ENCODE measurements around the gene AKAP5.

The AKAP5 gene

DNA sequence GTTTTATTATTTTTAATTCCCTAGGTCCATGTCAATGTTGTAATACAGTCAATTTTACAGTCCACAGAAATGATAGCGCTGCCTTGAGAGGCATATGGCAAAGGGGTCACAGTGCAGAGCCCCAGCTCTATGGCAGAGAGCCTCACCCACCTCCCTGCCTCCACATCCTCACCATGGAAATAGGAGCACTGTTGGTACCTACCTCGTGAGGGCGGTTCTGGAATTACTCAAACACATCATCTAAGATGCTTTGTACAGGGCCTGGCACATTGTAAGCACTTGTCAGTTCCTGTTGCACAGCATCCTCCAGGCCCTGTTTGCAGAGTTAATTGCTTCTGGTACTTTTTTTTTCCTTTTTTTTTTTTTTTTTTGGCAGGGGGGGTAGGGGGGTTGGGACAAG is 4.1 kb upstream of the AKAP5 start:
- DNase-seq = no peak

- DNase-seq = no peak
Measured at GRCh38 chr14:64463195-64463594, 2.1 kb upstream of the AKAP5 start.

GRCh38 chr14:64463873-64464272 is 1.4 kb upstream of the AKAP5 start:
- no peak for DNase-seq

GRCh38 chr14:64464651-64465050 is 648 bp upstream of the AKAP5 start:
- no peak for DNase-seq

- DNase-seq = no peak
Measured at GRCh38 chr14:64465831-64466554, 694 bp downstream of the AKAP5 start.

GRCh38 chr14:64467101-64467500 is 1.8 kb downstream of the AKAP5 start:
- no peak for DNase-seq

- DNase-seq = no peak
Measured at GRCh38 chr14:64467566-64467965, 2.3 kb downstream of the AKAP5 start.

DNA sequence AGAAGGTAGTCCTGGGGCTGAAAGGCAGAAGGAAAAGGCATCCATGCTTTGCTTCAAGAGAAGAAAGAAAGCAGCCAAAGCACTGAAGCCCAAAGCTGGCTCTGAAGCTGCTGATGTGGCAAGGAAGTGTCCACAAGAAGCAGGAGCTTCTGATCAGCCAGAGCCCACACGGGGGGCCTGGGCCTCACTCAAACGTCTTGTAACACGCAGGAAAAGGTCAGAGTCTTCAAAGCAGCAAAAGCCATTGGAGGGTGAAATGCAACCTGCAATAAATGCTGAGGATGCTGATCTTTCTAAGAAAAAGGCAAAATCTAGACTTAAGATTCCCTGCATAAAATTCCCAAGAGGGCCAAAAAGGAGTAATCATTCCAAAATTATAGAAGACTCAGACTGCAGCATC is 3.2 kb downstream of the AKAP5 start:
- no peak for DNase-seq

- no peak for DNase-seq
Measured at GRCh38 chr14:64474041-64474440, 8.7 kb downstream of the AKAP5 start.

GRCh38 chr14:64474698-64475097 is 9.4 kb downstream of the AKAP5 start:
- DNase-seq = no peak

- DNase-seq = no peak
Measured at GRCh38 chr14:64475585-64476273, 10.4 kb downstream of the AKAP5 start.

DNA sequence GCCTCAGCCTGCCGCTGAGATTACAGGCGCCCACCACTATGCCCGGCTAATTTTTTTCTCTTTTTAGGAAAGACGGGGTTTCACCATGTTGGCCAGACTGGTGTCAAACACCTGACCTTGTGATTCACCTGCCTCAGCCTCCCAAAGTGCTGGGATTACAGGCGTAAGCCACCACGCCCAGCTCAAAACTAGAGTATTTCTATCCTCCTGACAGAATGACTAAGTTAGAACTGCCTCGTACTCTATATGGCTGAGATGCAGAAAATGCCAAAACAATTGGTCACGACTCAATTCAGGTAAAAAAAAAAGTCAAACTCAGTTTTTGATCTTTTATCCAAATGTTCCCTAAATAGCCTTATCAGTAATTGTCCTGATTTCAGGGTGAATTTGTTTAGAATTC is 11.1 kb downstream of the AKAP5 start:
- no peak for DNase-seq

GRCh38 chr14:64478634-64479250 is 13.4 kb downstream of the AKAP5 start:
- DNase-seq = no peak

GRCh38 chr14:64488590-64489099 is 23.3 kb downstream of the AKAP5 start:
- DNase-seq = no peak

- DNase-seq = no peak
Measured at GRCh38 chr14:64491637-64492036, 26.3 kb downstream of the AKAP5 start.

DNA sequence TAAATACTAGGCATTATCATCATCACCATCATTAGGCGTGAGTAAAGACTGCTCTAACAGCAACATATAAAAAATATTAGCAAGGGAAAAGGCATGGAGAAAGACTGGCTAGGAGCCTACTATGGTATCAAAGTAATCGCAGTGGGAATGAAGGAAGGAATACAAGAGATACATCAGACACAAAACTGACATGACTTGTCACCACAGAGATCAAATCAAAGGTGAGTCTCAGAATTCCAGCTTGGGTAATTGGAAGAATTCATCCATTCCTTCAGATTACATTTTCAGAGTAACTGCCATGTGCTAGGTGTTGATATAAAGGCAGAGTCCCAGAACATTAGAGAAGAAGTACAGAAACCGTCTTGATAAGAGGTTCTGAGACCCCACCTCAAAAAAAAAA is 28.2 kb downstream of the AKAP5 start:
- DNase-seq = no peak

- DNase-seq = no peak
Measured at GRCh38 chr14:64495252-64495651, 30.0 kb downstream of the AKAP5 start.

DNA sequence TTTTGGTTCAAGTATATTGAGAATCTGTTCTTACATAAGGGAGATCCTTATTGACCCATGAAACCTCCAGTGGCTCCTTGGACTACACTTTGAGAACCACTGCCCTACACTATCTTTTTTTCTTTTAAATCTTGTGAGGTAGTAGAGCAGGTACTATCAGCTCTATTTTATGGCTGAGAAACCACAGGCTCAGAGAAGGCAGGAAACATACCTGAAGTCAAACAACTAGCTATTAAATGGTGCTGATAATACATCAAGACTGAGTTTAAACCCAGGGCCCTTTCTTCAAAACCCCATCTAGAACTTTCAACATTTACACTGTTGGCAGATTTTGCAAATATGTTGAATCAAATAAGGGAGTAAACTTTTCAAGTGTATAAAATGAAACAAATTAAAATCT is 31.5 kb downstream of the AKAP5 start:
- DNase-seq = no peak

GRCh38 chr14:64500088-64500487 is 34.8 kb downstream of the AKAP5 start:
- DNase-seq = no peak

- no peak for DNase-seq
Measured at GRCh38 chr14:64501411-64502171, 36.3 kb downstream of the AKAP5 start.

DNA sequence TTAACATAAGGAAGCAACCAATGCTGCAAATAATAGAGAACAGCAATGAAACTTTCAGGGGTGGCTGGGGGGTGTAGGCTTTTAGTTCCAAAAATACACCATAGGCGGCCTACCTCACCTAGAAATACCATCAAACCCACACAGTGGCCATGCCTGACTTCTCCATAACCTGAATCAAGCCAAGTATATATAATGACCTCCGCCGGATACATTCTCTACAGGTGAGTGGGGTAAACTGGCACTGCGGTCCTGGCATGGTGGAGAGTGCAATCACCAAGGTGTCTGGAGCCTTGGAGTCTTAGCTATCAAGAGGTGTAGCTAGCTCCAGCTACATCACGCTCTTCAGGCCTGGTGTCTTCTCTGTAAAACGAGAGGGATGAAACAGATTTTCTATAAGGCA is 37.2 kb downstream of the AKAP5 start:
- DNase-seq = no peak

DNA sequence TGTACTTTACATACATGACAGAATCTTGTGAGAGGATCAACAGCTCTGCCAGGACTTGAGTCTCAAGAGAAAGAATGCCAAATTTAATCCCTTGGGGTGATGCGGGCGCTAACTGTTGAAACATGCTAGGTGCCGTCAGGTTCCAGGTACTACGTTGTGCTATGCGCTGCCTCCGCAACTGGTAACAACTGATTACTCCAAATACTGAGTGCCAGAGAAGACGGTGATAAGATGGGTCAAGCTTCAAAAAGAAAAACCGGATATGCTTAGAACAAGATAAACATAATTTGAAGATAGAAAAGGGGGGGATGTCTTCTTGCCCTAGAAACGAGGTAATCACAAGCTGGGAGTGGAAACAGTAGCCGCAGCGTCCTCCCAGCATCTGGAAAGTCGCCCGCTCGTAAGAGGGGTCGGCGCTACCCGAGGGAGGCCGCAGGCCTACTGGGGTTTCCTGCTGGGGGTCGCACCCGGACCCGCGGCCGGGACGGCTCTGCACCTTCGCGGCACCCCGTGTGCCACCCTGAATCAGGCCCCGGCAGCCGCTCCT is 37.7 kb downstream of the AKAP5 start:
- DNase-seq = peak; percentile 16

Data from stimulated activated CD4-positive, alpha-beta T cell treated with anti-CD3 and anti-CD28 coated beads, Interleukin-12 subunit alpha, Interleukin-12 subunit beta, amount 100 ng/mL, for 4 hours (primary cell).